NT2/D1 (cell line): ENCODE measurements around the gene GMCL2.

Experiments used
- YY1 ChIP-seq: IDR thresholded peaks from 2 replicates; pipeline ENCODE4 v1.6.1; 2011; ENCODE audit not compliant: insufficient read length, insufficient read depth
- ZNF274 ChIP-seq: IDR thresholded peaks from 2 replicates; pipeline ENCODE4 v1.6.1; 2011; ENCODE audit warnings: mild to moderate bottlenecking, low read depth, low read length

DNA sequence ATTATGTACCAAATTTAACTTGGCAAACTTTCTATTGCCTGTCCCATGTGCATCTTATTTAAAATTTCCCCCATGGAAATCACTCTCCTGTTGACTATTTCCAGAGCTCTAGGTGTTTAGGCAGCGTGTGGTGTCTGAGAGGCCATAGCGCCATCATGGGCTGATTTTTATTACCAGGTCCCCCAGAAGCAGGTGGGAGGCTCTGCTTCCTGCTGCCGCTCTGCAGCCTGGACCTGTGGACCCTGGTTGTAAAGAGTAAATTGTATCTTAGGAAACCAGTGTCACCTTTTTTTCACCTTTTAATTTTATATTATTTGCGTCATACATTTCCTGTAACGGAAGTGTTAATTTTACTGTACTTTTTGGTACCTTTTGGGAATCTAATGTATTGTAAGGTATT, 23.5 kb upstream of the GMCL2 start:
- TF ChIP-seq YY1 (no peak), ZNF274 (no peak)
